ENCODE results near the gene ECT2L.

DNA sequence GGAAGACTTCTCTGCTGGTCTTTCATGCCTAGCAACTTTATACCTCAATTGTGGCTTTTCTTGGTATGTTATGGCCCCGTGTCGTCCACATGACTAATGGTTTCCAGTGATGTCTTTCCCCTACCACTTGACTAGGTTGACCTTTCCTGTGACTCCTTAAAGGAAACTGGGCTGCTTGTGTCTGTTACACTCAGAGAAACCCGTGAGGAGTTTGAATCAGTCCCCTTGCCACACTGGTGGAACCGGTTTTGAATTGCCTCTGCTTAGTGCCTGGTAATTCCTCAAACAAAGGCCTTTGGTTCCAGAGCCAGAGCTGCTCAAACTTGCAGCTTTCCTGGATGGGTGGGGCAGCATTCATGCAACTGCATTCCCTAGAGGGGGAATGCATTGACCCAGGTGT, 21.9 kb downstream of the ECT2L start:
- TF ChIP-seq FOXA3 (CRISPR knock-in tag; IDR thresholded peaks at IDR 0.05) (no peak), JUN (CRISPR knock-in tag; IDR thresholded peaks at IDR 0.05) (no peak), ZNF121 (CRISPR knock-in tag; IDR thresholded peaks at IDR 0.05) (no peak), ZNF607 (CRISPR knock-in tag; IDR thresholded peaks at IDR 0.05; ENCODE audit: borderline replicate concordance) (no peak), ZFP1 (CRISPR knock-in tag; IDR thresholded peaks at IDR 0.05) (no peak), FLYWCH1 (CRISPR knock-in tag; IDR thresholded peaks at IDR 0.05) (no peak), EP300 (IDR thresholded peaks at IDR 0.05; ENCODE audit: low read depth in 2 of 2, low read length in 2 of 2) (no peak), EP300 (CRISPR knock-in tag; IDR thresholded peaks at IDR 0.05; ENCODE audit: borderline replicate concordance) (no peak), SMARCC2 (IDR thresholded peaks at IDR 0.05) (no peak), NR2C2 (CRISPR knock-in tag; IDR thresholded peaks at IDR 0.05; ENCODE audit: borderline replicate concordance) (no peak), ZNF343 (CRISPR knock-in tag; IDR thresholded peaks at IDR 0.05) (no peak)
